Measurements from ENCODE around the gene TXNDC5.

The TXNDC5 gene

GRCh38 chr6:7910298-7910653, 312 bp downstream of the TXNDC5 start:
- H3K27ac ChIP-seq, result no peak overlapping the region

GRCh38 chr6:7909323-7910276, 988 bp downstream of the TXNDC5 start:
- no peaks in the 10 kb centered on the region for H3K9me3 ChIP-seq
- no peak for TF ChIP-seq CTCF (IDR thresholded peaks at IDR 0.05)
- H3K4me3 ChIP-seq (ENCODE audit: low read depth in 1 of 2, low read length in 1 of 2), result peak overlapping the region; percentile 58 to 69
- peaks cover 9 to 14% of the 10 kb centered on the region in 2 experiments for H3K4me1 ChIP-seq (ENCODE audit: control insufficient read depth in 1 of 2, insufficient read depth in 1 of 2, low read depth in 1 of 2, low read length in 1 of 2)
- no peak overlapping the region for H3K27ac ChIP-seq
- peaks cover 53% of the 10 kb centered on the region for H3K27me3 ChIP-seq
- no peaks in the 10 kb centered on the region for H3K36me3 ChIP-seq

More at GRCh38 chr6:7910298-7910653, 312 bp downstream of the TXNDC5 start:
- H3K9me3 ChIP-seq, result no peaks in the 10 kb centered on the region
- H3K4me3 ChIP-seq (ENCODE audit: low read depth in 1 of 2, low read length in 1 of 2), result peak overlapping the region; percentile 50 to 69
- no peak for TF ChIP-seq CTCF (IDR thresholded peaks at IDR 0.05)
- H3K36me3 ChIP-seq, result no peaks in the 10 kb centered on the region
- peaks cover 60% of the 10 kb centered on the region for H3K27me3 ChIP-seq
- H3K4me1 ChIP-seq (ENCODE audit: control insufficient read depth in 1 of 2, insufficient read depth in 1 of 2, low read depth in 1 of 2, low read length in 1 of 2), result peaks cover 9 to 14% of the 10 kb centered on the region in 2 experiments

- peaks cover 31% of the 10 kb centered on the region for H3K27me3 ChIP-seq
- no peaks in the 10 kb centered on the region for H3K9me3 ChIP-seq
- no peak overlapping the region for H3K4me3 ChIP-seq (ENCODE audit: low read depth in 1 of 2, low read length in 1 of 2)
- peaks cover 9 to 14% of the 10 kb centered on the region in 2 experiments for H3K4me1 ChIP-seq (ENCODE audit: control insufficient read depth in 1 of 2, insufficient read depth in 1 of 2, low read depth in 1 of 2, low read length in 1 of 2)
- TF ChIP-seq CTCF (IDR thresholded peaks at IDR 0.05), result no peak
- no peak overlapping the region for H3K27ac ChIP-seq
- H3K36me3 ChIP-seq, result peaks cover 10% of the 10 kb centered on the region
Measured at GRCh38 chr6:7907159-7907558, 3.4 kb downstream of the TXNDC5 start.

GRCh38 chr6:7906741-7907140, 3.8 kb downstream of the TXNDC5 start:
- Histone ChIP-seq H3K4me1 (ENCODE audit: control insufficient read depth in 1 of 2, insufficient read depth in 1 of 2, low read depth in 1 of 2, low read length in 1 of 2) (peaks cover 9 to 14% of the 10 kb centered on the region in 2 experiments), H3K36me3 (peaks cover 12% of the 10 kb centered on the region), H3K4me3 (ENCODE audit: low read depth in 1 of 2, low read length in 1 of 2) (no peak overlapping the region), H3K27ac (no peak overlapping the region), H3K9me3 (no peaks in the 10 kb centered on the region), H3K27me3 (peaks cover 27% of the 10 kb centered on the region)
- TF ChIP-seq CTCF (IDR thresholded peaks at IDR 0.05), result no peak

- Histone ChIP-seq H3K4me3 (ENCODE audit: low read depth in 1 of 2, low read length in 1 of 2) (no peak overlapping the region), H3K27me3 (peaks cover 16% of the 10 kb centered on the region), H3K27ac (no peak overlapping the region), H3K4me1 (ENCODE audit: control insufficient read depth in 1 of 2, insufficient read depth in 1 of 2, low read depth in 1 of 2, low read length in 1 of 2) (peaks cover 9 to 10% of the 10 kb centered on the region in 2 experiments), H3K36me3 (peaks cover 15% of the 10 kb centered on the region), H3K9me3 (no peaks in the 10 kb centered on the region)
- TF ChIP-seq CTCF (IDR thresholded peaks at IDR 0.05), result no peak
Measured at GRCh38 chr6:7905416-7905815, 5.2 kb downstream of the TXNDC5 start.
